Suprapubic skin (tissue), 4 donors: ENCODE results near the gene GABBR1. TPM values are rescaled to one million over a fixed set of nuclear protein-coding genes. Genes with fewer than 3 reads are reported as not detected.

Experiments used
- DNase-seq, 2 donors: peaks; one replicate each; pipeline ENCODE4 v3.0.0-alpha.2; 2019; ENCODE audit warnings: low spot score in 2 of 2
- H3K27ac ChIP-seq: fragments of 200-600 bp; sonication (generic); one replicate; pipeline ENCODE4 v1.5.1; 2019
- H3K27me3 ChIP-seq: fragments of 200-600 bp; sonication (generic); one replicate; pipeline ENCODE4 v1.5.1; 2019
- H3K36me3 ChIP-seq: fragments of 200-600 bp; sonication (generic); one replicate; pipeline ENCODE4 v1.5.1; 2019
- H3K4me1 ChIP-seq: fragments of 200-600 bp; sonication (generic); one replicate; pipeline ENCODE4 v1.5.1; 2019
- H3K4me3 ChIP-seq: fragments of 200-600 bp; sonication (generic); one replicate; pipeline ENCODE4 v1.5.1; 2019; ENCODE audit warnings: mild to moderate bottlenecking
- H3K9me3 ChIP-seq: fragments of 200-600 bp; sonication (generic); one replicate; pipeline ENCODE4 v1.5.1; 2019
- EP300 ChIP-seq: sonication (generic); formaldehyde crosslinking; IDR thresholded peaks from one replicate; pipeline ENCODE4 v1.6.1; 2017; ENCODE audit warnings: antibody characterized with exemption
- POLR2A ChIP-seq, 2 donors: fragments of 450-650 bp; IDR thresholded peaks; one replicate each; pipeline ENCODE4 v1.6.1; 2017; ENCODE audit warnings: antibody characterized with exemption in 2 of 2, mild to moderate bottlenecking in 2 of 2, moderate library complexity in 2 of 2
- POLR2AphosphoS5 ChIP-seq, 3 donors: sonication (generic); formaldehyde crosslinking; IDR thresholded peaks; one replicate each; pipeline ENCODE4 v1.6.1; 2017; ENCODE audit warnings: antibody characterized with exemption in 3 of 3
- WGBS: methylation state at CpG from one replicate; pipeline ENCODE4 v1.1.5; 2018; 5-methylcytosine and 5-hydroxymethylcytosine counted together
- total RNA-seq, 4 donors: library from RNA; depleted of rRNA; stranded (reverse); fragments of >200 nt; gene quantifications; one replicate each; pipeline ENCODE4 v1.1.0, GENCODE V29; 2016
- TF ChIP-seq, protein P1 (sequence below), 2 donors: fragments of 200-600 bp in 1 of 2; fragments of 450-650 bp in 1 of 2; sonication (generic) in 1 of 2; IDR thresholded peaks; one replicate each; pipeline ENCODE4 v1.5.1; 2016 to 2019; ENCODE audit warnings: antibody characterized with exemption in 2 of 2, mild to moderate bottlenecking in 1 of 2, moderate library complexity in 1 of 2

GABBR1 gene
- total RNA-seq, 4 donors from 2014 or later: 16.4 to 78.1 (median 31.1) TPM

DNA sequence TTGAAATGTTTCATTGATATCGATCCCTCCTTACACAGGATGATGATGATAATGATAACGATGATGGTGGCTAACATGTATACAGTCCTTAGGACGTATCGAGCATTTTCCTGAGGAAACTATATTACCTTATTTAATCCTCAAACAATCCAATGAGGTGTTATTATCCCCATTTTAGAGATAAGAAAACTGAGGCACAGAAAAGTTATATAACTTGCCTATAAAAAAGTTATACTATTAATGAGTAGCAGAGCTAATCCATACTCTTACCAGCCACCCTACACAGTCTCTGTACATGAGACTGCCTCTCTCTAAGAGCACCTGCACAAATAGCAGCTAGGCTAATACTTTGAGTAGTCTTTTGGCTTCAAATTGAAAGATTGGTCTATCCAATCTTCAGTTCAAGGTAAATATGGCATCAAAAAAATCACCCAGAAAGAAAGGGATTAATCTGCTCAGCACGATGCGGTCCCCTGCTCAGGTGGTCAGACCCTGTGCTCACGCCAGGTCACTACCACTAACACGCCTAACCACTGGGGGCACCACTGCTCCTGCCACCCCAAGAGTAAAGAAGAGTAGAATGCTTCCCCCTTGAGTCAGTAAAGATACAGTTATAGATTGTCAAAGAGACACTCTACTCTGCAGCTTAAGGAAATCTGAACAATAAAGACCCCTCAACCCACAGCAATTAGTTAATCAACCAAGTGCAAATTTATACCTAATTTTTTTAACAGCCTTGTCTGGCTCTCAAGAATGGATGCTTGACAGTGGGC, 15.0 kb downstream of the GABBR1 start:
- H3K4me3 ChIP-seq: no peak overlapping the region
- DNase-seq: no peak
- TF ChIP-seq POLR2A (IDR thresholded peaks at IDR 0.05) (no peak), EP300 (no peak), POLR2AphosphoS5 (IDR thresholded peaks at IDR 0.05) (no peak)
- TF ChIP-seq, protein P1, sequence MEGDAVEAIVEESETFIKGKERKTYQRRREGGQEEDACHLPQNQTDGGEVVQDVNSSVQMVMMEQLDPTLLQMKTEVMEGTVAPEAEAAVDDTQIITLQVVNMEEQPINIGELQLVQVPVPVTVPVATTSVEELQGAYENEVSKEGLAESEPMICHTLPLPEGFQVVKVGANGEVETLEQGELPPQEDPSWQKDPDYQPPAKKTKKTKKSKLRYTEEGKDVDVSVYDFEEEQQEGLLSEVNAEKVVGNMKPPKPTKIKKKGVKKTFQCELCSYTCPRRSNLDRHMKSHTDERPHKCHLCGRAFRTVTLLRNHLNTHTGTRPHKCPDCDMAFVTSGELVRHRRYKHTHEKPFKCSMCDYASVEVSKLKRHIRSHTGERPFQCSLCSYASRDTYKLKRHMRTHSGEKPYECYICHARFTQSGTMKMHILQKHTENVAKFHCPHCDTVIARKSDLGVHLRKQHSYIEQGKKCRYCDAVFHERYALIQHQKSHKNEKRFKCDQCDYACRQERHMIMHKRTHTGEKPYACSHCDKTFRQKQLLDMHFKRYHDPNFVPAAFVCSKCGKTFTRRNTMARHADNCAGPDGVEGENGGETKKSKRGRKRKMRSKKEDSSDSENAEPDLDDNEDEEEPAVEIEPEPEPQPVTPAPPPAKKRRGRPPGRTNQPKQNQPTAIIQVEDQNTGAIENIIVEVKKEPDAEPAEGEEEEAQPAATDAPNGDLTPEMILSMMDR (IDR thresholded peaks at IDR 0.05): no peak
- no peaks in the 10 kb centered on the region for H3K4me1 ChIP-seq
- H3K27me3 ChIP-seq: no peaks in the 10 kb centered on the region
- no peak overlapping the region for H3K27ac ChIP-seq
- peaks cover 60% of the 10 kb centered on the region for H3K36me3 ChIP-seq
- no peaks in the 10 kb centered on the region for H3K9me3 ChIP-seq
- WGBS: 95% methylated on average over 8 of the region's 8 CpGs

DNA sequence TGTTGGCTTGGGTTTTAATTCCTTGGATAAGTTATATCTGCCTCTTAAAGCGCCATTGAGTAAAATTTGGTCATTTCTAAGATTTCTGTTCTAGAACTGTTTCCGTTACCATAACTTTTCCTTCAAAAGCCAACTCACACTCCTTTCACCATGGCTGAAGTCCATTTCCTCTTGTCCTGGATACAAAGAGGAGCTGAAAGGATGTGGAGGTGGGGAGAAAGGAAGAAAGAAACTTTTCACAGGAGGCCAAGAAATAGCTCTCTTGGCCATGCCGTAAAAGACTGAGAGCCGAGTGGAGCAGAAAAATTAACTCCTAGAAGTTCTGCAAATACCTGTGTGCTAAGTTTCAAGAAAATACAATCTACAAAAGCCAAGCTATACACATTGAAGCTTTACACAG, 21.6 kb downstream of the GABBR1 start:
- Histone ChIP-seq H3K4me3 (no peak overlapping the region), H3K36me3 (peaks cover 75% of the 10 kb centered on the region)

DNA sequence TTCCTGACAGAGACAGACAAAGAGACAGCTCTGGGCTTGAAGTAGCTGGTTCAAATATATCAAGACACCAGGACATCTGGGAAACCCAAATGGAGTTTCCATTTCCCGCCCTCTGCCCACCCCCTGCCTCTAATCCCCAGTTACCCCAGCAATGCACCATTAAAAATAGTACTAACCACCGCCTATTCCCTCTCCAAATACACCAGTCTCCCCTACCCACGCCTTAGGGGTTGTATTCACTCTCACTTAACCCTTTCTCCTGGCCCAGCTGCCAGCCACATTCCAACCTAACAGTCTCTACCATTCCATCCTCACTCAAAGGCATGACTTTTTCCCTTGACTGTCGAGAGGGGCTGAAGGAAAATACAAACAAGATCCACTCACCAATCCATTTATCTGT, 22.4 kb downstream of the GABBR1 start:
- H3K4me3 ChIP-seq: no peak overlapping the region
- no peaks in the 10 kb centered on the region for H3K4me1 ChIP-seq
- H3K27me3 ChIP-seq: no peaks in the 10 kb centered on the region
- peaks cover 79% of the 10 kb centered on the region for H3K36me3 ChIP-seq
- no peaks in the 10 kb centered on the region for H3K9me3 ChIP-seq
- no peak for TF ChIP-seq POLR2AphosphoS5 (IDR thresholded peaks at IDR 0.05)
- TF ChIP-seq, protein P1 (IDR thresholded peaks at IDR 0.05): no peak
- no peak for TF ChIP-seq POLR2A (IDR thresholded peaks at IDR 0.05)
- no peak for TF ChIP-seq EP300
- no peak for DNase-seq
- H3K27ac ChIP-seq: no peak overlapping the region
- 90% methylated on average over 4 of the region's 4 CpGs for WGBS

More for the DNA sequence above, 21.6 kb downstream of the GABBR1 start:
- Histone ChIP-seq H3K4me1 (no peaks in the 10 kb centered on the region), H3K27me3 (no peaks in the 10 kb centered on the region), H3K27ac (no peak overlapping the region), H3K9me3 (no peaks in the 10 kb centered on the region)
- DNase-seq: no peak
- 83% methylated on average over 4 of the region's 4 CpGs for WGBS
- TF ChIP-seq EP300: no peak
- no peak for TF ChIP-seq POLR2AphosphoS5 (IDR thresholded peaks at IDR 0.05)
- TF ChIP-seq, protein P1 (IDR thresholded peaks at IDR 0.05): no peak
- no peak for TF ChIP-seq POLR2A (IDR thresholded peaks at IDR 0.05)

DNA sequence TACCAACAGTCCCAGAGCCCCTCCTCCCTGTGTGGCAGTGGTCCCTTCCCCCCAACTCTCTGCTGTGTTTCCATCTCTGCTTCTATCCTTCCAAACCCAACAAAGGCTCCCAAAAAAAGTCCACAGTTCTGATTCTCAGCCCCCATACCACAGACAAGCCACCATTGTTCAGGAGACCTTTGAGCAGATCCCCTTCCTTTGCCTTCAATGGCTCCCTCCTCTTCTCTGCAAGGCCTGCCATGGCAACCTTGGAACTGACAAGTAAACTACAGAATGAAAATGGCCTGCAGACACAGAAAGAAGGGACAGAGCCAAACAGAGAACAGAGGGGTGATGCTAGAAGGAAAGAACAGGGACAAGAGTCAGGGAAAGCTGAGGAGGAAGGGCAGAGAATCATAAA, 24.9 kb downstream of the GABBR1 start:
- Histone ChIP-seq H3K27ac (no peak overlapping the region), H3K27me3 (no peaks in the 10 kb centered on the region), H3K4me1 (no peaks in the 10 kb centered on the region), H3K9me3 (no peaks in the 10 kb centered on the region), H3K36me3 (peaks cover 91% of the 10 kb centered on the region), H3K4me3 (no peak overlapping the region)
- TF ChIP-seq, protein P1 (IDR thresholded peaks at IDR 0.05): no peak
- TF ChIP-seq EP300 (no peak), POLR2AphosphoS5 (IDR thresholded peaks at IDR 0.05) (no peak), POLR2A (IDR thresholded peaks at IDR 0.05) (no peak)
- DNase-seq: no peak

DNA sequence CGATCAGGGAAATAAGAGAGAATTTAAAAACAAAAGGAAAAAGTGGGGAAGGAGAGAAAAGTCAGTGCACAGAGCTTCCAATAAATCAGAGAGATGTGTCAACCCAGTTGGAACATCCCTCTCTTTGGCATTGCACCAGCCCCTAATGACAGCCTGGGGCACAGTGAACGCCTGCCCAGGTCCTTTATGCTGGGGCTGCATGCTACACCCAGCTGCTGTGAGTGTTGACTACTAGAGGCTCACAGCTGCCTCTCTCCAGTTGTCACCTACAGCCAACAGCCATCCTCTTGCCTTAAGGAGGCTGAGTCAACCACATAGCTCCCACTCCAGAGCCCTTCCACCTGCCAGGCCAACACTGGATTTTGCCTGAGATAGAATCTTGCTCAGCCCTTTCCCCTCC, 29.1 kb downstream of the GABBR1 start:
- H3K4me3 ChIP-seq: no peak overlapping the region
- no peak for DNase-seq
- WGBS: 60% methylated on average over 2 of the region's 2 CpGs
- H3K4me1 ChIP-seq: no peaks in the 10 kb centered on the region
- H3K9me3 ChIP-seq: no peaks in the 10 kb centered on the region
- H3K27me3 ChIP-seq: no peaks in the 10 kb centered on the region
- peaks cover 60% of the 10 kb centered on the region for H3K36me3 ChIP-seq
- no peak overlapping the region for H3K27ac ChIP-seq
- TF ChIP-seq POLR2A (IDR thresholded peaks at IDR 0.05) (no peak), EP300 (no peak), POLR2AphosphoS5 (IDR thresholded peaks at IDR 0.05) (no peak)
- TF ChIP-seq, protein P1 (IDR thresholded peaks at IDR 0.05): no peak
